Loucy (cell line): Measurements from ENCODE around the gene KCNT2.

Source experiments
- H2AFZ ChIP-seq: fragments of 200-600 bp; sonication (generic); 2 replicates; pipeline ENCODE4 v1.6.0; 2016; ENCODE audit warnings: antibody characterized with exemption, mild to moderate bottlenecking, low read length, moderate library complexity
- H3F3A ChIP-seq: fragments of 200-600 bp; 2 replicates; pipeline ENCODE4 v1.6.0; 2016; ENCODE audit warnings: antibody characterized with exemption, low read depth, mild to moderate bottlenecking
- H3K27me3 ChIP-seq: fragments of 200-600 bp; sonication (generic); 2 replicates; pipeline ENCODE4 v1.6.1; 2014; ENCODE audit warnings: low read length, mild to moderate bottlenecking; ENCODE audit not compliant: insufficient read depth, poor library complexity, severe bottlenecking
- H3K36me3 ChIP-seq: fragments of 200-600 bp; sonication (generic); 2 replicates; pipeline ENCODE4 v1.6.1; 2016; ENCODE audit warnings: low read length; ENCODE audit not compliant: insufficient read depth
- H3K4me1 ChIP-seq: fragments of 200-600 bp; sonication (generic); 2 replicates; pipeline ENCODE4 v1.5.1; 2014; ENCODE audit warnings: low read length, mild to moderate bottlenecking; ENCODE audit not compliant: insufficient read depth, poor library complexity, severe bottlenecking
- H3K4me2 ChIP-seq: fragments of 200-600 bp; sonication (generic); 2 replicates; pipeline ENCODE4 v1.6.0; 2014; ENCODE audit warnings: antibody characterized with exemption, low read length, low read depth, mild to moderate bottlenecking; ENCODE audit not compliant: poor library complexity, severe bottlenecking
- H3K4me3 ChIP-seq: fragments of 200-600 bp; sonication (generic); 2 replicates; pipeline ENCODE4 v1.5.1; 2014; ENCODE audit warnings: low read length, mild to moderate bottlenecking, mixed read lengths; ENCODE audit not compliant: poor library complexity, severe bottlenecking
- H3K79me2 ChIP-seq: fragments of 200-600 bp; sonication (generic); 2 replicates; pipeline ENCODE4 v1.6.1; 2014; ENCODE audit warnings: low read length; ENCODE audit not compliant: insufficient read depth
- H3K9ac ChIP-seq: fragments of 200-600 bp; sonication (generic); 2 replicates; pipeline ENCODE4 v1.6.0; 2014; ENCODE audit warnings: mild to moderate bottlenecking, low read depth, low read length, moderate library complexity; ENCODE audit not compliant: poor library complexity, severe bottlenecking
- H3K9me2 ChIP-seq: fragments of 200-600 bp; sonication (generic); replicated peaks from 2 replicates; pipeline ENCODE4 v1.6.1; 2016; ENCODE audit warnings: low read depth, low read length, mixed read lengths
- H3K9me3 ChIP-seq: fragments of 200-600 bp; sonication (generic); 2 replicates; pipeline ENCODE4 v1.6.1; 2014; ENCODE audit warnings: mild to moderate bottlenecking, antibody characterized with exemption, low read length, low read depth; ENCODE audit not compliant: insufficient read depth
- H4K20me1 ChIP-seq: fragments of 200-600 bp; sonication (generic); 2 replicates; pipeline ENCODE4 v1.6.0; 2014; ENCODE audit warnings: antibody characterized with exemption, low read length, mild to moderate bottlenecking; ENCODE audit not compliant: insufficient read depth, poor library complexity, severe bottlenecking
- EZH2phosphoT487 ChIP-seq: fragments of 200-600 bp; IDR thresholded peaks from 2 replicates; pipeline ENCODE4 v1.6.1; 2018; ENCODE audit warnings: antibody characterized with exemption, mild to moderate bottlenecking, moderate library complexity, borderline replicate concordance
- TF ChIP-seq, protein P1 (sequence below): fragments of 200-600 bp; sonication (generic); conservative IDR thresholded peaks from 2 replicates; pipeline ENCODE4 v1.5.1; 2014; ENCODE audit warnings: mild to moderate bottlenecking, antibody characterized with exemption, low read length

The KCNT2 gene

DNA sequence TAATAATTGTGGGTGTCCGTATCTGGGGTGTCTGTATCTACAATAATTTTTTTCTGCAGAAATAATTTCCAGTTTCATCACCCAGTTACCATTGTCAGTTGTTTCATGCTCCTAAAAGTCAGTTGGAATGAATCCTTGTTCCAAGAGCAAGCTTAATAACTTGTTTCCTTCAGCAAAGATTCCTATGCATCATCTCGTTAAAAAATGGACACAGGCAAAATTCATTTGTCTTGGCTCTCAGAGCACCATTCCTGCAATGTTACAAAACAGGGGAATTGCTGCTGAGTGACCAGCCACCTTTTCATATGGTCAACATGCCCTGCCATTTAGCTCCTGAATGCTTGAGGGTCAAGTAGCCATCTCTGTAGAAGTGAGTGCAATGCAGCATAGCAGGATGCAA, 393.4 kb downstream of the KCNT2 start:
- H3K36me3 ChIP-seq: no peaks in the 10 kb centered on the region
- H2AFZ ChIP-seq: no peak overlapping the region
- H3F3A ChIP-seq: no peaks in the 10 kb centered on the region
- TF ChIP-seq, protein P1, sequence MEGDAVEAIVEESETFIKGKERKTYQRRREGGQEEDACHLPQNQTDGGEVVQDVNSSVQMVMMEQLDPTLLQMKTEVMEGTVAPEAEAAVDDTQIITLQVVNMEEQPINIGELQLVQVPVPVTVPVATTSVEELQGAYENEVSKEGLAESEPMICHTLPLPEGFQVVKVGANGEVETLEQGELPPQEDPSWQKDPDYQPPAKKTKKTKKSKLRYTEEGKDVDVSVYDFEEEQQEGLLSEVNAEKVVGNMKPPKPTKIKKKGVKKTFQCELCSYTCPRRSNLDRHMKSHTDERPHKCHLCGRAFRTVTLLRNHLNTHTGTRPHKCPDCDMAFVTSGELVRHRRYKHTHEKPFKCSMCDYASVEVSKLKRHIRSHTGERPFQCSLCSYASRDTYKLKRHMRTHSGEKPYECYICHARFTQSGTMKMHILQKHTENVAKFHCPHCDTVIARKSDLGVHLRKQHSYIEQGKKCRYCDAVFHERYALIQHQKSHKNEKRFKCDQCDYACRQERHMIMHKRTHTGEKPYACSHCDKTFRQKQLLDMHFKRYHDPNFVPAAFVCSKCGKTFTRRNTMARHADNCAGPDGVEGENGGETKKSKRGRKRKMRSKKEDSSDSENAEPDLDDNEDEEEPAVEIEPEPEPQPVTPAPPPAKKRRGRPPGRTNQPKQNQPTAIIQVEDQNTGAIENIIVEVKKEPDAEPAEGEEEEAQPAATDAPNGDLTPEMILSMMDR: no peak
- TF ChIP-seq EZH2phosphoT487: no peak
- H3K4me3 ChIP-seq: no peak overlapping the region
- H3K9ac ChIP-seq: no peak overlapping the region
- H3K4me1 ChIP-seq: no peaks in the 10 kb centered on the region
- H3K9me2 ChIP-seq: no peaks in the 10 kb centered on the region
- H3K79me2 ChIP-seq: no peaks in the 10 kb centered on the region
- H3K9me3 ChIP-seq: no peaks in the 10 kb centered on the region
- H3K27me3 ChIP-seq: no peaks in the 10 kb centered on the region
- H3K4me2 ChIP-seq: no peak overlapping the region
- H4K20me1 ChIP-seq: no peaks in the 10 kb centered on the region

DNA sequence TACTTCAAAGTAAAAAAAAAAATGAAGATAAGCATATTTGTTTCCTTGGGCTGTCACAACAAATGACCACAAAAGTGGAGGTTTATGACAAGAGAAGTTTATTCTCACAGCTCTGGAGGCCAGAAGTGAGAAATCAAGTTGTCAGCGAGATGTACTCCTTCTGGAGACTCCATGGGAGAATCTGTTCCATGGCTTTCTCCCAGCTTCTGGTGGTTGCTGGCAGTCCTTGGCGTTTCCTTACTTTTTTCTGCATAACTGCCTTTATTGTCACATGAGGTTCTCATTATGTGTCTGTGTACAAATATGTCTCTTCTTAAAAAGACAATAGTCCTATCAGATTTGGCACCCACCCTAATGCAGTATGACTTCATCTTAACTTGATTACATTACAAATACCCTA, 398.3 kb downstream of the KCNT2 start:
- no peak overlapping the region for H2AFZ ChIP-seq
- H3K79me2 ChIP-seq: no peaks in the 10 kb centered on the region
- H3K9ac ChIP-seq: no peak overlapping the region
- no peaks in the 10 kb centered on the region for H3F3A ChIP-seq
- H3K9me2 ChIP-seq: no peaks in the 10 kb centered on the region
- H3K4me3 ChIP-seq: no peak overlapping the region
- H3K27me3 ChIP-seq: no peaks in the 10 kb centered on the region
- no peak overlapping the region for H3K4me2 ChIP-seq
- H3K4me1 ChIP-seq: no peaks in the 10 kb centered on the region
- no peaks in the 10 kb centered on the region for H3K36me3 ChIP-seq
- TF ChIP-seq EZH2phosphoT487: no peak
- TF ChIP-seq, protein P1: no peak
- H4K20me1 ChIP-seq: no peaks in the 10 kb centered on the region
- no peaks in the 10 kb centered on the region for H3K9me3 ChIP-seq

DNA sequence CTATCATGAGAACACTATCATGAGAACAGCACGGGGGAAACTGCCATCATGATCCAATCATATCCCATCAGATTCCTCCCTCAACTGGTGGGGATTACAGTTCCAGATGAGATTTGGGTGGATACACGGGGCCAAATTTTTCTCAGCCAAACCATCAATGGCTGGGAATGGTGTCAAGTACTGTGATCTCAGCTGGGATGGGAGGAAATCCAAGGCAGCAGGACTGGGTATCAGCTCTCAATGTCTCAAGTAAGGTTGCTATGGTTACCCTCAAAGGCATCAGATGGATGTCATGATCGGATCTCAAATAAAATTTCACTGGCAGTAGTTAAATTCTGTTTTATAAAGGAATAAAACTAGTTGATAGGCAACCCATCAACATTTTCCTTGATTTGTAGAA, 399.0 kb downstream of the KCNT2 start:
- no peak overlapping the region for H2AFZ ChIP-seq
- no peaks in the 10 kb centered on the region for H3K9me3 ChIP-seq
- no peaks in the 10 kb centered on the region for H3K79me2 ChIP-seq
- H3K9ac ChIP-seq: no peak overlapping the region
- H3K4me2 ChIP-seq: no peak overlapping the region
- H3K4me3 ChIP-seq: no peak overlapping the region
- H3K9me2 ChIP-seq: no peaks in the 10 kb centered on the region
- no peaks in the 10 kb centered on the region for H4K20me1 ChIP-seq
- no peaks in the 10 kb centered on the region for H3K4me1 ChIP-seq
- no peaks in the 10 kb centered on the region for H3K27me3 ChIP-seq
- H3K36me3 ChIP-seq: no peaks in the 10 kb centered on the region
- TF ChIP-seq, protein P1: no peak
- TF ChIP-seq EZH2phosphoT487: no peak
- H3F3A ChIP-seq: no peaks in the 10 kb centered on the region
